Lung (tissue), 12 donors: ENCODE measurements around the gene ELF5. TPM values are rescaled to one million over a fixed set of nuclear protein-coding genes. Genes with fewer than 3 reads are reported as not detected.

Source experiments
- ATAC-seq: fragments of 200-7000 bp; cut with Tn5 transposase; one replicate; pipeline ENCODE4 v1.9.1; 2020; ENCODE audit warnings: moderate number of reproducible peaks; ENCODE audit not compliant: insufficient read depth, low FRiP score
- DNase-seq, 3 donors: peaks; one replicate each; pipeline ENCODE4 v3.0.0-alpha.2; 2013 to 2017
- H3K27ac ChIP-seq, 2 donors: one replicate each; pipeline ENCODE4 v1.5.1; 2013; ENCODE audit warnings: mild to moderate bottlenecking in 2 of 2, moderate library complexity in 2 of 2, control low read depth in 1 of 2, inconsistent platforms in 1 of 2, low read depth in 1 of 2, low read length in 1 of 2
- H3K27me3 ChIP-seq, 3 donors: one replicate each; pipeline ENCODE4 v1.5.1; 2013; ENCODE audit warnings: low read length in 2 of 3; ENCODE audit not compliant: control insufficient read depth in 3 of 3, insufficient read depth in 3 of 3
- H3K36me3 ChIP-seq, 4 donors: one replicate each; pipeline ENCODE4 v1.5.1; 2013; ENCODE audit warnings: low read length in 4 of 4, mild to moderate bottlenecking in 1 of 4, moderate library complexity in 1 of 4; ENCODE audit not compliant: control insufficient read depth in 4 of 4, insufficient read depth in 4 of 4
- H3K4me1 ChIP-seq, 5 donors: one replicate each; pipeline ENCODE4 v1.5.1; 2013; ENCODE audit warnings: low read length in 5 of 5, mild to moderate bottlenecking in 2 of 5, moderate library complexity in 1 of 5; ENCODE audit not compliant: control insufficient read depth in 5 of 5, insufficient read depth in 5 of 5
- H3K4me3 ChIP-seq: one replicate; pipeline ENCODE4 v1.5.1; 2013; ENCODE audit warnings: mild to moderate bottlenecking, control low read depth, moderate library complexity
- H3K9ac ChIP-seq, 2 donors: one replicate each; pipeline ENCODE4 v1.5.1; 2013; ENCODE audit warnings: low read length in 2 of 2, control low read depth in 1 of 2; ENCODE audit not compliant: insufficient read depth in 1 of 2
- H3K9me3 ChIP-seq, 4 donors: one replicate each; pipeline ENCODE4 v1.5.1; 2013; ENCODE audit warnings: low read length in 3 of 4, mild to moderate bottlenecking in 1 of 4, moderate library complexity in 1 of 4; ENCODE audit not compliant: control insufficient read depth in 4 of 4, insufficient read depth in 3 of 4
- CTCF ChIP-seq: IDR thresholded peaks from 2 replicates; pipeline ENCODE4 v1.5.1; 2012; ENCODE audit warnings: mild to moderate bottlenecking; ENCODE audit errors: control extremely low read depth, extremely low read depth
- WGBS, 2 donors: extraction: QIAGEN DNeasy Blood & Tissue Kit; methylation state at CpG; one replicate each; pipeline ENCODE4 v1.1.7; 2013; 5-methylcytosine and 5-hydroxymethylcytosine counted together
- polyA plus RNA-seq, 2 donors: library from polyadenylated mRNA; stranded (reverse); fragments of 200-250 nt; gene quantifications; one replicate each; pipeline ENCODE4 v1.2.1, GENCODE V29; 2013
- total RNA-seq, 2 donors: library from RNA; depleted of rRNA in 1 of 2; stranded (reverse); fragments of >200 nt in 1 of 2; gene quantifications; one replicate each; pipeline ENCODE4 v1.2.1, GENCODE V29; 2014 to 2021
- donor health status: control.
- donor health status: control.
- donor health status: Bipolar disorder and iron deficiency.
- donor health status: healthy.
- donor health status: DM: yes; HTN: yes; CAD: no.

The ELF5 gene
- total and polyA plus RNA-seq, 4 donors, result 1.4 to 24.6 (median 7.2) TPM

- Histone ChIP-seq H3K9me3 (no peaks in the 10 kb centered on the region), H3K27ac (peak overlapping the region in 1 of 2 donors; percentile 24)
Measured at GRCh38 chr11:34499719-34500500, 13.7 kb downstream of the ELF5 start.

GRCh38 chr11:34495724-34496377 lies 17.7 kb downstream of the ELF5 start:
- Histone ChIP-seq H3K9ac (peak overlapping the region in 1 of 2 donors; percentile 33), H3K36me3 (no peaks in the 10 kb centered on the region), H3K4me3 (no peak overlapping the region), H3K27ac (peak overlapping the region in 1 of 2 donors; percentile 64), H3K27me3 (no peaks in the 10 kb centered on the region), H3K9me3 (no peaks in the 10 kb centered on the region), H3K4me1 (peaks cover 0 to 31% (median 1%) of the 10 kb centered on the region in 5 donors)
- TF ChIP-seq CTCF, result no peak
- DNase-seq (peak; percentile 80 to 91 (median 85)), ATAC-seq (peak; percentile 74)
- 59 to 86% methylated on average over 26 of the region's 26 CpGs for WGBS, 2 donors

More at GRCh38 chr11:34499719-34500500, 13.7 kb downstream of the ELF5 start:
- DNase-seq, result no peak
- Histone ChIP-seq H3K4me1 (peaks cover 0 to 48% (median 10%) of the 10 kb centered on the region in 5 donors), H3K4me3 (no peak overlapping the region), H3K36me3 (no peaks in the 10 kb centered on the region), H3K27me3 (no peaks in the 10 kb centered on the region), H3K9ac (no peak overlapping the region)
- 72 to 91% methylated on average over 3 of the region's 3 CpGs for WGBS, 2 donors
- no peak for ATAC-seq
- TF ChIP-seq CTCF, result no peak

GRCh38 chr11:34495239-34495723 lies 18.3 kb downstream of the ELF5 start:
- no peak for TF ChIP-seq CTCF
- H3K27ac ChIP-seq, result peak overlapping the region in 1 of 2 donors; percentile 66
- no peak for ATAC-seq
- peaks cover 0 to 31% (median 1%) of the 10 kb centered on the region in 5 donors for H3K4me1 ChIP-seq
- DNase-seq, result peak in 1 of 3 donors; percentile 50
- H3K4me3 ChIP-seq, result no peak overlapping the region
- no peaks in the 10 kb centered on the region for H3K9me3 ChIP-seq
- peak overlapping the region in 1 of 2 donors; percentile 33 for H3K9ac ChIP-seq
- H3K27me3 ChIP-seq, result no peaks in the 10 kb centered on the region
- no peaks in the 10 kb centered on the region for H3K36me3 ChIP-seq
- WGBS, 2 donors, result 75 to 89% methylated on average over 12 of the region's 12 CpGs
